Cortex of kidney (tissue), 1 donor: ENCODE data around the gene BLM.

Experiments
- DNase-seq: peaks from one replicate; lab custom pipeline; 2025; lab: John Stamatoyannopoulos, UW

BLM gene

GRCh38 chr15:90790561-90790960 is 73.4 kb downstream of the BLM start:
- DNase-seq = no peak

GRCh38 chr15:90794538-90794937 is 77.4 kb downstream of the BLM start:
- DNase-seq = no peak

- DNase-seq = no peak
Measured at GRCh38 chr15:90799639-90800170, 82.6 kb downstream of the BLM start.

GRCh38 chr15:90801803-90802202 is 84.7 kb downstream of the BLM start:
- no peak for DNase-seq

- no peak for DNase-seq
Measured at GRCh38 chr15:90807074-90807785, 90.1 kb downstream of the BLM start.

DNA sequence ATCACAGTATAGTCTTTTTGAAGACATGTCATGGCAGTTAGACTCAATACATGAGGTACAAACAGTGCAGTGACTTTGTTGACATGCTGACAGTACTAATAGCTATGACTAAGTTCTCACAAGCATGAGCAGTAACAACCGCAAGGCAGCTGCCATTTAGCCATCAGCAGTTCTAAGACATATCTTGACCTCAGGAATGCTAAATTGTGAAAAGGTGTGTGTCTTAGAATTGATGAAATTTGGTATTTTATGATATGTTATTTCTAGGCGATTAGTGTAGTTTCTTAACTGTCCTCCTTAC is 90.6 kb downstream of the BLM start:
- no peak for DNase-seq

DNA sequence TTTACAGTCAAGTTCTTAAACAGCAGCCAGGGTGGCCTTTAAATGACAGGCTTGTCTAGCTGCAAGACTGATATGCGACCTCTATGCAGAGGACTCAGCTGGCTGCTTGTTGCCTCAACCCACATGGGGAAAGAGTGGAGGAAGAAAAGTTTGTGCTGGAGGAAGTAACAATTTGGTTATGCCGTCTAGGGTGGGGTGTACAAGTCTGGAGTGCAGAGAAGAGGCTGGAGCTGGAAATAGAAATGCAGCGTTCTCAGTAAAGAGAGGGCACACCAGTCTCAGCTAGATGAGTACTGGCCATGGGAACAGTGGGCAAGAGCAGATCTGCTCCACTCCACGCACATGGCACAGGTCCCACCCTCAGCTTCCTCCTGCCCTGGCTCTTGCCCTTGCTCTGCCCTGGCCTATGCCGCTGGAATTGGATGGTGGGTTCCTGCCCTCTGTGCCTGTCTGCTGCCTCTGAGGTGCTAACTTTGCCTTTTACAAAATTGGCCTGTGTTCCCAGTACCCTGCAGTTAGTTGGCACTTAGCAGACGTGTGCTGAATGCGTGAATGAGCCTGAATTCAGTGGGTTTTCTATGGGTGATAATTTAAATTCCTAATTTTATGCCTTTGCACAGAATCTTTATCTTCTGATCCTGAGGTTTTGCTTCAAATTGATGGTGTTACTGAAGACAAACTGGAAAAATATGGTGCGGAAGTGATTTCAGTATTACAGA is 91.5 kb downstream of the BLM start:
- DNase-seq = no peak

DNA sequence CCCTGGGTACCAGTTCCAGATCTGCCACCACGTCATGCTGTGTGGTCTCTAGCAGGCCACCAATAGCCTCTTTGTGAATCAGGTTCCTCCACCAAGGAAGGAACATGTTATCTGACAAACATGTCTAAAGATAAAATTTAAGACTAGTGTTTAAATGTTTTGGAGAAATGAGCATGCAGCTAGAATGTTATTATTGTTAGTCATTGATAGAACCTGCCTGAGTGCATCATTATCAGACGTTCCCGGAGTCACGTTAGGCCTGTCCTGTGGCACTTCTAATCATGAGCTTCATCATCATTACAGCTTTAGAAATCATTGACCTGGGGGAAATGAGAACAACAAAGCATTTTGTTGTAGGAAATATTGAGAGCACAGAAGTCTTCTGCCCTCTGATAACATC is 92.4 kb downstream of the BLM start:
- no peak for DNase-seq

GRCh38 chr15:90810354-90810753 is 93.2 kb downstream of the BLM start:
- no peak for DNase-seq

- no peak for DNase-seq
Measured at GRCh38 chr15:90812171-90812957, 95.2 kb downstream of the BLM start.

GRCh38 chr15:90812958-90813265 is 95.8 kb downstream of the BLM start:
- DNase-seq = no peak

GRCh38 chr15:90813796-90814190 is 96.6 kb downstream of the BLM start:
- no peak for DNase-seq

- DNase-seq = no peak
Measured at GRCh38 chr15:90814191-90814821, 97.2 kb downstream of the BLM start.

DNA sequence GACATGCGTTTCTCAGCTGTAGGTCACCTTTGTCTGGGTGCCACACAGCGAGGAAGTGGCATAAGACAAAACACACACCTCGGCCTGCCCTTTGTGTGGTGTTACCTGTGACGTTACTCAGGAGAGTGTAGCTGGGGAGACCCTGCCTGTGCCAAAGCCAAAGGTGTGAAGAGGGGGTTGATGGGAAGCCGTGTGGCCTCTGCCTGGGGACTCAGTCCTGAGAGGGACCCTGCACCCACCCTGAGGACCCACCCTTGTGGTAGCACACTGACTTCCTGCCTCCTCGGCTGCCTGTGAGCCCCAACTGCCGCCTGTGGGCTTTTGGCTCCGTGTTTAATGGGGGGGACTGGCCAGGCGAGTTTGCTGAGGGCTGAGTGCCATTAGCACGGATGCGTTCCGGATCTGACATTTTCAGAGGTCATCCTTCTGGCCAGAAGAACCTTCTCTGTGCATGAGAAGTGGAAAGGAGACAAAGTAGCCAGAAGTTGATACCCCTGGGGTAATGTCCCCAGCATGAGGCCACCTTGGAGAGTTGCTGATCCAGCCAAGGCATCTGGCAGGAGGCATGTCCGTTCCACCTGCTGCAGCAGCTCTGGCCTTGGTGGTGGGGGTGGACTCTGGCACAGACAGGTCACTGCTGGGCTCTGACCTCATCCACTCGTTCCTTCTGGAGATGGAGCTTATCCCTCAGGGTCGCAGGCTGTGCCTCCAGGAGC is 99.4 kb downstream of the BLM start:
- no peak for DNase-seq

- no peak for DNase-seq
Measured at GRCh38 chr15:90817117-90818057, 100.2 kb downstream of the BLM start.

GRCh38 chr15:90818251-90819210 is 101.4 kb downstream of the BLM start:
- no peak for DNase-seq

- DNase-seq = no peak
Measured at GRCh38 chr15:90819390-90819789, 102.2 kb downstream of the BLM start.

DNA sequence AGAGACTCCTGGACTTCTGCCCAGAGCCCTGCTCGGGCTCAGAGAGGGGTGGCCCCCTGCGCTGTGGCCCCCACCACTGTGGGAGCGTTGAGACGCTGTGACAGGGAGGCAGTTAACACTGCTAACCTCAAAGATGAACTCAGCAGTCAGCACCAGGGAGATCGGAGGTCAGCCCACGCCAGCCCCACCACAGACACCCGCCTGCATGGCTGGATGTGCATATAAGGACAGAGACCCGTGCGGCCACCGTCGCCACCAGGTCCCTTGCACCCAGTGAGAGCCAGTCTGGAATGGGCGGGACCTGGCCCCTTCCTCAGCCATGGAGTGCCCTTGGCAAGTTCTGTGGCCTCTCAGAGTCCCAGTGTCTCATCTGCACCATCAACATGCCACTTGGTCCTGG is 102.7 kb downstream of the BLM start:
- no peak for DNase-seq

DNA sequence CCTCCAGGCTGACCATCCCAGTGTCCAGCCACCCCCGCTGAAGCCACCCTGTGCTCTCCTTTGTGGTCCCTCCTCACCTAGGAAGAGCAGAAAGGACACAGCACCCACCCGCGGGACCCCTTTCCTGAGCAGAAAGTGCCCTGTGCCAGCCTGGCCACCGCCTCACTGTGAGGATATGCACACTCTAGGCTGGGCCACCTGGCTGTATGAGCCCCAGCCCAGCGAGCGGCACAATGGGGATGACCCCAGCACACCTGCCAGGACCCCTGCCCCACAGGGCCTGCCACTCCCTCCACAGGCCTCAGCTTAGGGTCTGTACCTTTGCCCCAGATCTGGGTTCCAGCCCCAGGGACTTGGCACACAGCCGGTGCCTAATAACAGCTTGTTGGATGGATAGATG is 103.3 kb downstream of the BLM start:
- no peak for DNase-seq
